ENCODE measurements around the gene VWA3A.

The VWA3A gene

DNA sequence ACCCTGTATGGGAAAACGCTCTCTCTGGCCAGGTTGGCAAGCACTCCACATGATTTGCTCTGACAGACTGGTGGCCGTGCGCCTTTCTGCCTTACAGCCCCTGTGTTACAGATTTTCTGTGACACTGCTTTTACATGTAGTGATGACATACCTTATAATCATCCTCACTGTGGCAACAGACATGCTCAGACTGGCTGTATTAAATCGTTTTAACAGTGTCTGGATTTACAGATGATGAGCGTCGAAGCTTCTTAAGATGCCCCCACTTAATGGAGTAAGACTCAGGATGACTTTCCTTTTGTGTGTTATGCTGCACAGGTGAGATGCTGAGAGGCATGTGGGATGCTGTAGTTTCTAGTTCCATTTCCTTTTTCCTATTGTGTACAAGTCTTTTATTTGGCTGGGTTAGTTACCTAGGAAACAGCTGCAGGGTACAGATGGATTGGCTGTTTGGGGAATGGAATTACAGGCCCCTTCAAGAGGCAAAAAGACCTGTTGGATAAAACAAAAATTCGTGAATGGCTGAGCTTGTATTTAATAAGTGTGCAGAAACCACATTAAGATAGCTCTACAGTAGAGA lies 20.9 kb upstream of the VWA3A start:
- Histone ChIP-seq H4K20me1 (ENCODE audit: control insufficient read depth, insufficient read depth, low read depth, low read length) (no peaks in the 10 kb centered on the region), H3K27ac (ENCODE audit: low read depth, low read length) (no peak overlapping the region), H3F3A (ENCODE audit: control insufficient read depth, insufficient read depth) (no peaks in the 10 kb centered on the region), H3K9me2 (replicated peaks; ENCODE audit: control insufficient read depth, low read length) (no peaks in the 10 kb centered on the region), H3K36me3 (ENCODE audit: control insufficient read depth, low read length) (no peaks in the 10 kb centered on the region), H3K79me2 (ENCODE audit: control insufficient read depth, low read length) (no peaks in the 10 kb centered on the region), H3K9me3 (ENCODE audit: control insufficient read depth, insufficient read depth, low read length) (no peaks in the 10 kb centered on the region), H3K4me2 (ENCODE audit: low read length) (no peak overlapping the region), H3K27me3 (ENCODE audit: control insufficient read depth, low read length) (no peaks in the 10 kb centered on the region), H3K4me3 (ENCODE audit: low read length) (no peak overlapping the region), H3K4me1 (ENCODE audit: control insufficient read depth, low read length) (peaks cover 8% of the 10 kb centered on the region)
- TF ChIP-seq CTCF (IDR thresholded peaks at IDR 0.05; ENCODE audit: low read depth, low read length, poor library complexity, severe bottlenecking) (no peak), EZH2phosphoT487 (IDR thresholded peaks at IDR 0.05; ENCODE audit: borderline replicate concordance, low read length) (no peak)

GRCh38 chr16:22073350-22073749 lies 19.0 kb upstream of the VWA3A start:
- no peak overlapping the region for H3K27ac ChIP-seq (ENCODE audit: low read depth, low read length)
- H3K27me3 ChIP-seq (ENCODE audit: control insufficient read depth, low read length) = no peaks in the 10 kb centered on the region
- no peak overlapping the region for H3K4me3 ChIP-seq (ENCODE audit: low read length)
- H3K79me2 ChIP-seq (ENCODE audit: control insufficient read depth, low read length) = no peaks in the 10 kb centered on the region
- no peaks in the 10 kb centered on the region for H3K36me3 ChIP-seq (ENCODE audit: control insufficient read depth, low read length)
- no peaks in the 10 kb centered on the region for H3F3A ChIP-seq (ENCODE audit: control insufficient read depth, insufficient read depth)
- peaks cover 2% of the 10 kb centered on the region; the same call in 1 of the 2 replicates for H4K20me1 ChIP-seq (ENCODE audit: control insufficient read depth, insufficient read depth, low read depth, low read length)
- H3K4me2 ChIP-seq (ENCODE audit: low read length) = no peak overlapping the region
- no peaks in the 10 kb centered on the region for H3K9me3 ChIP-seq (ENCODE audit: control insufficient read depth, insufficient read depth, low read length)
- TF ChIP-seq CTCF (IDR thresholded peaks at IDR 0.05; ENCODE audit: low read depth, low read length, poor library complexity, severe bottlenecking) (no peak), EZH2phosphoT487 (IDR thresholded peaks at IDR 0.05; ENCODE audit: borderline replicate concordance, low read length) (no peak)
- H3K4me1 ChIP-seq (ENCODE audit: control insufficient read depth, low read length) = peaks cover 11% of the 10 kb centered on the region
- no peaks in the 10 kb centered on the region for H3K9me2 ChIP-seq (replicated peaks; ENCODE audit: control insufficient read depth, low read length)

- Histone ChIP-seq H3K79me2 (ENCODE audit: control insufficient read depth, low read length) (no peaks in the 10 kb centered on the region), H3K4me1 (ENCODE audit: control insufficient read depth, low read length) (peaks cover 11% of the 10 kb centered on the region), H4K20me1 (ENCODE audit: control insufficient read depth, insufficient read depth, low read depth, low read length) (peaks cover 2% of the 10 kb centered on the region; the same call in 1 of the 2 replicates), H3K4me3 (ENCODE audit: low read length) (no peak overlapping the region), H3K36me3 (ENCODE audit: control insufficient read depth, low read length) (no peaks in the 10 kb centered on the region), H3K27me3 (ENCODE audit: control insufficient read depth, low read length) (no peaks in the 10 kb centered on the region), H3K9me2 (replicated peaks; ENCODE audit: control insufficient read depth, low read length) (no peaks in the 10 kb centered on the region), H3K9me3 (ENCODE audit: control insufficient read depth, insufficient read depth, low read length) (no peaks in the 10 kb centered on the region), H3K4me2 (ENCODE audit: low read length) (no peak overlapping the region), H3F3A (ENCODE audit: control insufficient read depth, insufficient read depth) (no peaks in the 10 kb centered on the region), H3K27ac (ENCODE audit: low read depth, low read length) (no peak overlapping the region)
- TF ChIP-seq EZH2phosphoT487 (IDR thresholded peaks at IDR 0.05; ENCODE audit: borderline replicate concordance, low read length) (no peak), CTCF (IDR thresholded peaks at IDR 0.05; ENCODE audit: low read depth, low read length, poor library complexity, severe bottlenecking) (no peak)
These were observed 17.1 kb upstream of the VWA3A start for GRCh38 chr16:22075043-22075757.

Measured in DOHH2 (cell line).